HG02798 (cell line): ENCODE measurements around the gene GGT6.

Experiments used
- ATAC-seq: cut with Tn5 transposase; IDR thresholded peaks from one replicate; pipeline ENCODE4 v1.9.1; 2021; ENCODE audit warnings: mild to moderate bottlenecking; ENCODE audit not compliant: unreplicated experiment, poor library complexity

Gene GGT6

DNA sequence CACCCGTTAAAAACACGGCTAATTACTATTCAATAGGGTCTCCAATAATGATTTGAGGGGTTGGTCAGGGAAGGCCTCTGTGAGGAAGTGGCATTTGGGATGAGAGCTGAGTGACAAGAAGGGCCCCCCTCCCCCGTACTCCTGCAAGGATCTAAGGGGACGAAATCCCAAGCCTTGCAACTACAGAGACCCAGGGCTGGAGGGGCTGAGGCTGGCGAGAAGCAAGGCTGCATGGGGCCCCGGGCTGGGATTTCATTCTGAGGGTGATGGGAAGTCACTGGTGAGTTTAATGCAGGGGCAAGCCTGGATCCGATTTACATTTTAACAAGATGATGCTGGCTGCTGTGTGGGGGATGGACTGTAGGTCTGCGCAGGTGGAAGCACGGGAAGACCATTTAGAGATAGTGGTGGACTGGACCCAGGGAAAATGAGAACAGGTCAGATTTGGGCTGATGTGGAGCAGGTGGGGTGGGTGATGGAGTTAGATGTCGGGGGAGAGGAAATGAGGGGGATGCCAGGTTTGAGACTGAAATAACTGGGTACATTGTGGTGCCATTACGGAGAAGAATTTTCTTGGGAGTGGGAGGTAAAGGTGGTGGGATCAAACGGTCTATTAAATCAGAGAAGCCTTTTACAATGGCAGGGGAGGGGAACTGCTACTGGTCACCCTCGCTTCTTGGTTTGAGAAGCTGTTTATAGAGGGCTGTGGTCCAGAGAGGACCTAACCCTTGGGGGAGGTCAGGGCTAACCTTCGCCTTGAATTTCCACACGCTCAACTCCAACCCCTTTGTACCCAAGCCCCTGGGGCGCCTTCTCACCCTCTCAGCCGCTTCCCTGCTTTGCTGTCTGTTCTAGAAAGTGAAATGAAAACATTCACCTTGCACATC lies 4.3 kb downstream of the GGT6 start:
- no peak for ATAC-seq

DNA sequence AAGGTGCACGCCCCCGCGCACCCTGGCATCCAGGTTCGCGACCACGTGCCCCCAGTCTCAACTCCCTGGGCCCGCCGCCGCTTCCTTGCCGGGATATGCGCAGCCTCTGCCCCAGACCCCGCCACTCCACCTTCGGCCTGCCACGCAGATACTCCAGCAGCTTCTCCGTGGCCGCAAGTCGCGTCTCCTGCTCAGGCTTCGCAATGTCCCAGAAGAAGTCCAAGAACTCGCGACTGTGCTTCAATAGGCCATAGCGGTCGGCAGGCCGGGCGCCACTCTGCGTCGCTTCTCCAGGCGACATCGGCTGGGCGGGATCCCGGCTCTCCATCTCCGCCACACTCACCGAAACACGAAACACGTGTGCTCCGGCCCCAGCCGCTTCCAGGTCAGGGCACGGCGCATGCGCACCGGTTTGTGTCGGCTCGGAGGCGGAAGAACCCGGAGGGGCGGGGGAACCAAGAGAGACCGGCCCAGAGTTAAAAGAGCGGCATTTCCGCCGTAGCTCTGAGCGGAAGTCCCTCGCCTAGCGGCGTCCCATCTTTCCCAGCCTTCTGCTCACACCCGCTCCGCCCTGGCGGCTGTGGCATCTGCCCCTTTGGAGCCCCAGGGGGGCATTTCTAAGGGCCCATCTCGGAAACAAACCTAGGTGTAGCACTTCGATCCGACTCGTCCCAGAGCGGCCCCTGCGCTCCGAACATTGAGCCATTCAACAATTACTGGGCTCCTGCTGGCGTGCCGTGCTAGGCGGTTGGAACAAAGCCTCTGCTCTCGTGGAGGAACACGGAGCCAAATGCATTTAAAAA lies 5.2 kb downstream of the GGT6 start, which contains the start of gene MYBBP1A:
TSS of gene MYBBP1A (minus strand) at position 388 of the 803 bp plus-strand sequence. CDS start at position 328, 60 bp downstream.
- ATAC-seq, result peak; percentile 90

DNA sequence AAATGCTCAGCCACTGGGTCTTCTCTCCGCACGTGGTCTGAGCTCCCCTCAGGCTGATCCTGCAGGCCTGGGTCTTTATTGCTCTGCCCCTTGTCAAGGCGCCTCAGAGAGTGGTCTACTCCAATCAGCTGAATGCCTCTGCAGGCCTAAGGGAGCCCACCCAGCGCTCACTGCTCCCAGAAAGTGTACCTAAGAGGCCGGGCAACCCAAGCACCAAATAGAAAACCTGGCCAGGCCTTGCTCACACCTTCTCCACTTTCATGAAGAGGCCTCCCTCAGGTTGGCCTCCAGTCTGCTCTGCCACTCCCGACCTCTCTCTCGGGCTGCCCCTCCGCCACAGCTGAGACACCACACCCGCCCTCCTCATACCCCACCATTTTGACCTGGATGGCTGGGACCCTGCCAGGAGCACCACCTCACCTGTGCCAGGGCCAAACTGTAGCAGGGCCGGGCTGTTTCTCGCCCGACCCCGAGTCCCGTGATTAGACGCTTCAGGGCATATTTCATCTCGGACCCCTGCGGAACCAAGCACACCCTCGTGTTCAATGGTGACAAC lies 5.9 kb downstream of the GGT6 start:
- no peak for ATAC-seq

DNA sequence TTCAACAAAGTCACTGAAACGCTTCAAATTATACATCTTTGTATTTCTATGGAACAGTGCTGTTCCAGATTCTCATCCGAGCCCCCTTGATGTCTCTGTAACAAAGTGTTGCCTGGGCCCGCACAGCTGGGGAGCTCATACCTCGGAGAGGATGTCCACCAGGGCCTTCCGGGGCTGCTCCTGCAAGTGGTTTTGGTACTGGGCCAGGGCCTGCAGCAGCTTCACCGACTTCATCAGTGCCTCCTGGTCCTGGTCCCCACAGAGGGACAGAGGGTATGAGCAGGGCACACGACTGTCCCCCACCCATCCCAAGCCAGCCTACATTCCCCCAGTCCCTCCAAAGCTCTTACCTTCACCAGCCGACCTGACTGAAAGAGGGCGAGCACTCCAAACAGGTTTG lies 6.7 kb downstream of the GGT6 start:
- no peak for ATAC-seq

DNA sequence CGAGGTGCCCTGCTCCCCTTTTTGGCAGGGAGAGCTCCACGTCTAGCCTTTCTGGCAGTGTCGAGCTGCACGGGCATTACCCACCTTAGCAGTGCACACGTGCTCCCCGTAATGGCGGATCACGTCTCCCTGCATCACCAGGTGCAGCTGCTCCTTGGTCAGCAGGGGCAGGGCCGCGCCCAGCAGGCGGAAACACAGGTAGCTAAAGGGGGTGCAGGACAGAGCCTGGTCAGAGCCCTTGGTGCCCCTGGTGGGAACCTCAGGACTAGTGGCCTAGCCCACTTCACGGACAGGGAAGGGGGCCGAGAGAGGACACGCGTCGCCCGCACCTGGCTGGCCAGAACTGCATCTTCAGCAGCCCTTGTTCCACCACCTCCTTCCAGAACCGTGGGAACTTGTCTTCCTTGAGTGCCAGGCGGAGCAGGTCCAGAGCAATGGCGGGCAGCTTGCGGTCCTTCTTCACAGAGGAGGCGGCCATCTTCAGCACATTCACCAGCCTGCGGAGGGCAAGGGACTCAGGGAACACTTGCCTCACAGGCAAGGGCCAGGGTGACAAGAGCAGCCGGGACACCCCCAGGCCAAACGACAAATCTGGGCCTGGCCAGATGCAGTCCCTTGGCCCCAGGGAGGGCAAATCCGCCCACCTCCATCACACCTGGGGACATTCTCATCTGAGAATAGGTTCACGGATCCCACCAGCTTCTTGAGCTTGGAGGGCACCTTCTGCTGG lies 8.4 kb downstream of the GGT6 start:
- no peak for ATAC-seq

DNA sequence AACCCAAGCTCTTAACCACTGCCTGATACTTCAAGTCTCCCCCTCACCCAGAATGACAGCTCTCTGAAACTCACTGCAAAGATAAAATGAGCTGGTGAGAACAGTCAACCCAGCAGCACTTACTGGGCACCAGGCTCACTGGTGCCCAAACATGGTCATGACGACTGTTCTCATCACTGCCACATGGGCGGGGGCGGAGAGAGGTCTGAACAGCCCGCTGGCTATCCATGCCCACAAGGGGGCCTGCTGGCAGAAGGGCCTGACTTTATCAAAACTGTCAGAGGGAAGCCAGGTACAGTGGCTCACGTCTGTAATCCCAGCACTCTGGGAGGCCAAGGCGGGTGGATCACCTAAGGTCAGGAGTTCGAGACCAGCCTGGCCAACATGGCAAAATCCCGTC lies 9.2 kb downstream of the GGT6 start:
- no peak for ATAC-seq

DNA sequence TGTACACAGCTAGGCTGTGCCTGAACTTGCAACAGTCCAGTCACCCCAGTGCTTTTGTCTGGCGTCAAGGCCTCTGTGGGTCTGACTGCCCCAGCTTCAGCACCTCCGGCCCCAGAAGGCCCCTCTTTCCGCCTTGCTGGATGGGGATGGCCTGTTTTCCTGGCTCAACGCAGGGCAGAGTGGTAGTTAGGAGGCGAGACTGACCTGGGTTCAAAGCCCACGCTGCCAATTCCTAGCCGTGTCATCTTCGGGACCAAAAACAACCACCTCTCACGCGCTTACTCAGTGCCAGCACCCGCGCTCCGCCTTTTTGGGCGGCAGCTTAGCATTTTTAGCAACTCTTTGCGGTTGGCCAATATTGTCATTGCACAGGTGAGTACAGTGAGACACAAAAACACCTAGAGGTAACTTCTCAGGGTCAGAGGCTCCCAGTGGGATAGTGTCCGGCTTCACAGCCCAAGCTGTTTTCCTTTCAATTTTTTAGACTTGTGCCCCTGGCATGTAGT lies 9.8 kb downstream of the GGT6 start:
- ATAC-seq, result no peak

DNA sequence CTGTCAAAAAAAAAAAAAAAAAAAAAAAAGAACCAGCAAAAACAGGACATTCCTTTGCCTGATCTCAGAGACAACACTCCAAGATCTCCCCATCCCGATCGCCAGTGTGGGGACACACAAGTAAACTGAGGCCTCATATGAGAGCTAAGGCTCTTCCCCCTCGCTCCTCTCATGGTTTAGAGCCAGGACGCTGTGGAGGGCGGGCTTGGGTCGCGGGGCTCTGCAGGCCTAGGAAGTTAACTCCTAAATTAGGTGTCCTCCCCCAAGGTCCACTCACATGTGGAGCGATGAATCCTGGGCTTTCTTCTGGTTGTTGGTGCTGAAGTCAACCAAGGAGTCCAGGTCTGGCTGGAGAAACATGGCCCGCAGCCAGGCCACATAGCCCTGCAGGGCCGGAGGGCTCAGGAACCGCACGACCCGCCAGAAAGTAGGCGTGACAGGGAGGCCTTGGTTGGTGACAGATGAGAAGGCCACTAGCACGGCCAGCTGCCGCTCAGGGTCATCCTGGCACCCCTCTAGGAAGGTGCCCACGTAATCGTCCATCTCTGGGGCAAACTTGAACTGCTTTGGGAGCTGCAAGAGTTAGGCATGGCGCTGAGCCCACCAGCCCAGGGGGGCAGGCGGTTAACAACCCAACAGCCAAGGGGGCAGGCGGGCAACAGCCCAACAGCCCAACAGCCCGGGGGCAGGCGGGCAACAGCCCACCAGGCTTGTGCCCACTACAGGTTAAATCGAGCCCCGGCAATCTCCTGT lies 10.4 kb downstream of the GGT6 start:
- no peak for ATAC-seq

DNA sequence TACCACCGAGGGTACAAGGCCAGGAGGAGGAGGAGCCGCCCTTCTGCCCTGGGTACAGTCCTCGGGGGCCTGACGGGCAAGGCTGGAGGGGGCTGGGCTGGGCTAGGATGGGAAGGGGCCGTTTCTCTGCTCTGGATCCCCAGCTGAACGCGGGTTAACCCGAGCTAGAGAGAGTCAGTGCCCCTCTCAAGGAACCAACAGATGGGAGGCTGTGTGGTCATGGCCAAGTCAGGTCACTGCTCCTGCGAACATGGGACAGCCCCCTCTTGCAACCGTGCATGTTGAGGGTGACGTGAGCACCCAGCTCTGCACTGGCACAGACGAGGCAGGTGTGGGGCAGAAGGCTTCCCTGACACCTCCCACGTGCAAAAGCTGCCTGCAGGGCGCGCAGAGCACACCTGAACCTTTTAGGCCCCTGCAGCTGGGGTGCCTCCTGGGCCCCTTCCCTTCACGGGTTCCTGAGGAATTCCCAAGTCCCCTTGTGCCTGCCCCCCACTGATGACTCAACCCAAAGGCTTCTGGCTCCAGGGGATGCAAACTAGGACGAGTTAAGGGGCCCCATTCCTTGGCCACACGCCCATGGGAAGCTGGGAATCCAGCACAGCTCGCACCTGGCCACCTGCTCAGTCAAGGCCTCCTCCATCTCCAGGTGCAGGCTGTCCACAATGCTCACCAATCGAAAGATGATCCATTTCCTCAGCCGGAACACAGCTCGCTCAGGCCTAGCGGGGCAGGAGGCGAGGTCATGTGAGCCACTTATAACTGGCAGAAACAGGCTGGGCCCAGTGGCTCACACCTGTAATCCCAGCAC lies 11.5 kb downstream of the GGT6 start:
- ATAC-seq, result no peak

DNA sequence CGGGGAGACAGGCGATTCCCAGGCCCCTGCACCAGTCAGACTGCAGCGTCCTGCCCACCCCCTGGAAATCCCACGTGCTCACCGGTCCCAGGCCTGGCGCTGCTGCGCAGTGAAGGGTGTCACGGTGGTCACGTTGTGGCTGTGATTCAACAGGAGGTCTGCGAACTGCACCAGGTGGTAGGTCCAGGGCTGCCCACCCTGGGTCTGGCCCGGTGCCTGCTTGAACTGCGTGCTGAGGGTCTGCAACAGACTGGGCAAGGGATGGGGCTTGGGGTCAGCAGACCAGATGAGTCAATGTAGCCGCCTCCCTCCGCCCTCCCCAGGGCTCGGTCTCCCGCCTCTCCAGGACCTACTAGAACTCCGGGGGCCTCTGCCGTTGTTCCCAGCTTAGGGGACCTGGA lies 12.3 kb downstream of the GGT6 start:
- no peak for ATAC-seq

DNA sequence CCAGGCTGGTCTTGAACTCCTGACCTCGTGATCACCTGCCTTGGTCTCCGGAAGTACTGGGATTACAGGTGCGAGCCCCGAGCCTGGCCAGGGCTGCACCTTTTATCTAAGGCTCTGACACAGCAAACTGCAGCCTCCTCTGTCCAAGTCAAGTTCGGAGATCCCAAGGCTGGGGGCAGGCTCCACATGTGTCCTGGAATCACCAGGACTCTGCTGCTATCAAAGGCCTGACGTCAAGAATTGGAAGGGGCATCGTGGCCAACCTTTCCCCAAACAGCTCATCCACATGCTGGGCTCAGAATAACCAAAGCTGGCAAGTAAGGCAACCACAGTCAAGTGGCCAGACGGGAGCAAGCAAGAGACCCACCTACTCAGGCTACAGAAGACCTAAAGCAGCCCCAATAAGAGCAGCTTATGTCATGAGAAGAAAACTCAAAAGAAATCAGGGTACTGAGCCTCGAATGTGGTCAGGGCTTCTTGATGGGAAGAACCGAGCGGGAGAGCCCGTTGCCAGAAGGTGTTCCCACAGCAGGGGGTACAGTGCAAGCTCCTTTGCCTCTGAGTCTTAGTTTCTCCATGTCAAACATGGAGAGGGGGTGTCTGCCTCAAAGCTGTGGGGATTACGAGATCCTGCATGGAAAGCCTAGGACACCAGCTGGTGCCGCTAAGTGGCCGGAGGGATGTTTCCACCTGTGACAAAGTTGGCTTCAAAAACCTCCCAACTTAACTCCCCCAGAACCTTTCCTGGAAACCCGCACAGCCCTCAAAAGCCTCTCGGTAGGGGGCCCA lies 13.1 kb downstream of the GGT6 start:
- no peak for ATAC-seq

DNA sequence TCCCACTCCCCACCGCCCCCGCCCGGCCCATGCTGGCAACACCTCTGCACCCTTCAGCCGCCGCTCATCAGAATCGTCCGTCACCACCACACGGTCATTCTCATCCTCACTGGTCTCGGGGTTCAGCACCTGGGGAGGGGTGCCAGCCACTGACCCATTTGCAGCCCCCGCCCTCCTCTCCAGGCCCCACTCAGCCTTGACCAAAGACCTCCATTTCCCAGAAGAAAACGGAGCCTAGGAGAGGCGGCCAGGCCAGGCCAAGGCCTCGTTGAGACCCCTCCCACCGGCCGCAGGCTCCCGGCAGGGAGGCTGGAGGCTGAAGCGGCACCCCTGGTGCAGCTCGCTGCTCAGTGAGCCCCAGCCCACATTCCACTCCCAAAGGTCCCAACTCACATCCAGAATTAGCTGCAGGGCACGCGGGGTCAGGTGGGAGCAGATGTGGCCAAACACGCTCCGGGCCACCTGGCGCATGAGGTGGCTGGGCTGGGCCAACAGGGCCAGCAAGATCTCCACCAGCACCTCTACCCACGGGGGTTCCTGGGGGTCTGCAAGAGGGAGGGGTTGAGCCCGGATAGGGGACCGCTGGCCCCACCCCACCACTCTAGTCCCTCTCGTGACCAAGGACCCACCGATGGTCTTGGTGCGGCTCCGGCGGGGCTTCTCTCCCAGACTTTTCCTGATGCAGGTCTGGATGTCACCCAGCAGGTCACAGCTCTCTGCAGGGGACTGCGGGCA lies 15.0 kb downstream of the GGT6 start:
- ATAC-seq, result no peak

DNA sequence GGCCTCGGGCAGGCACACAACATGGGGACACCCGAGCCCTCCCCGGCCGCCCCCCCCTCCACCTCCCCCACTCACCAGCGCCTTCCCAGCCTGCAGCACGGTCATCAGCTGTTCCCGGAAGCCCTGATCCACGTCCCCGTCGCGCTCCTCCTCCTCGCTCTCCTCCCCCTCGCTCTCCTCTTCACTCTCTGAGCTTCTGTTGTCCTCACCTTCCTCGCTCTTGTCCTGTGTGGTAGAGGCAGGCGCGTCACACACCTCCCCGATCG lies 15.5 kb downstream of the GGT6 start:
- ATAC-seq, result no peak

DNA sequence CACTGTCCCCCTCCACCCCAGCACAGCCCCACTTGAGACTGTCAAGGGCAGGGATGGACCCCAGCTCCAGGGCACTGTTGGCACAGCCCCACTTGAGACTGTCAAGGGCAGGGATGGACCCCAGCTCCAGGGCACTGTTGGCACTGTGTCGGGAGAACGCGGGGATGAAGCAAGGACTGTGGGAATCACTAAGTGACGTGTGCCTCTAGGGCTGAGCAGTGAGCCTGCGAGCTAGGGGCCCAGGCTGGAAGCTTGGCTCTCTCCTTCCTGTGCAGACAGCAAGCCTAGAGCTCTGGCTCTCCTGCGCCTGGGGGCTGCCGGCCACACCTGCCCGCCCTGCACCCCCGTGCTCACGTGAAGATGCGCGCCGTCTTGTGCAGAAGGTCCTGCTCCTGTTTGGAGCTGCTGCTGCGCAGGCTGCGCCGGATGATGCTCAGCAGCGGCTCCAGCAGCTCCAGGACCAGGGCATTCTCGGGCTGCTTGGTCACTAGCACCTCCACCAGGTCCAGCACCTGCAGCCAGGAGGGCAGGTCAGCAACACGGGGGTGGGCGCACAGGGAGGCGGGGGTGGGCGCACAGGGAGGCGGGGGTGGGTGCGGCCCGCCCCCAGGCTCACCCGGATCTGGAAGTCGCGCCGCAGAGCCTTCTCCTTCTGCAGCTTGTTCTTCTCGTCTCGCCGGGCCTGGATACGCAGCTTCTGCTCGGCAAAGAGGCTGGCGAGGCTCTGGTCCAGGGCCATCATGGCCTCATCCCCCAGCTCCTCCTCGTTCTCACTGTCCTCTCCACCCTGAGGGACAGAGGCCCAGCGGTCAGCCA lies 16.0 kb downstream of the GGT6 start:
- no peak for ATAC-seq

DNA sequence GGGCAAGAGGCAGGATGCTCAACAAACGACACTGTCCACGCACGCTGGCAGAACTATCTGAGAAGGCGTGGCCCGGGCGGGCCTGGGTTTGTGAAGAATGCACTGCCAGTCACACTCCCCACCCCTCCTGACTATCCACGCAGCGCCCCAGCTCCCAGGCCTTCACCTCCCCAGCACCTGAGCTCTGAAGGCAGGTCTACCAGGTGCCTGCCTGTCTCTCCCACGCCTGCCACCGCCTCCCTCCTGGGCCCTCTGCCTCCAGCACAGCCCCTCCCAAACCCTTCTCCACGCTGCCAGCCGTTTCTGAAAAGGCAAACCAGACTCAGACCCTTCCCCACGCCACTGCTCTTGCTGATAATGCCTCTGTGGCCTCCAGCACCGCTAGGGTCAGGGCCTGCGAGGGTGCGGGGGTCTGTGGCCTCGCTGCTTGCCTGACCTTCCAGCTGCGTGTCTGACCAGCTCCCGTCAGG lies 16.8 kb downstream of the GGT6 start:
- ATAC-seq, result no peak

DNA sequence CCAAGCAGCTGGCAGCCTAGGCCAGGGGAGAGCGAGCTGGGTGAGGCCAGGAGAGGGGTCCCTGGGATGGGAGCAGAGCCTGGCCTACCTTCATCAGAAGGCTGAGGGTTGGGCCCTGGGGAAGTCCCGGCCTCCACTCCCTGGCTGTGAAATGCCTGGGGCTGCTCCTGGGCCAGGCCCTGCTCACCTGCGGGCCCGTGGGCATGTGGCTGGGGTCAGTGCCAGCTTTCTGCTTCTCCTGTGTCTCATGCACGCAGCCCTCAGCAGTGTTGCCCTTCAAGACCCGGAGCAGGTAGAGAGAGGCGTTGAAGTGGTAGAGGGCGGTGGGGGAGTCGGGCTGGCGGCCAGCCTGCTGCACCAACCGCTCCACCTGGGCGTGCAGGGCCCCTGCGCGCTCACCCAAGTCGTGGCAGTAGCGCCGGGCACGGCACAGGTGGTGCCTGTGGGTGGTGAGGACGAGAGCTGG lies 17.6 kb downstream of the GGT6 start:
- no peak for ATAC-seq
